ENCODE results near the gene P2RY6.

DNA sequence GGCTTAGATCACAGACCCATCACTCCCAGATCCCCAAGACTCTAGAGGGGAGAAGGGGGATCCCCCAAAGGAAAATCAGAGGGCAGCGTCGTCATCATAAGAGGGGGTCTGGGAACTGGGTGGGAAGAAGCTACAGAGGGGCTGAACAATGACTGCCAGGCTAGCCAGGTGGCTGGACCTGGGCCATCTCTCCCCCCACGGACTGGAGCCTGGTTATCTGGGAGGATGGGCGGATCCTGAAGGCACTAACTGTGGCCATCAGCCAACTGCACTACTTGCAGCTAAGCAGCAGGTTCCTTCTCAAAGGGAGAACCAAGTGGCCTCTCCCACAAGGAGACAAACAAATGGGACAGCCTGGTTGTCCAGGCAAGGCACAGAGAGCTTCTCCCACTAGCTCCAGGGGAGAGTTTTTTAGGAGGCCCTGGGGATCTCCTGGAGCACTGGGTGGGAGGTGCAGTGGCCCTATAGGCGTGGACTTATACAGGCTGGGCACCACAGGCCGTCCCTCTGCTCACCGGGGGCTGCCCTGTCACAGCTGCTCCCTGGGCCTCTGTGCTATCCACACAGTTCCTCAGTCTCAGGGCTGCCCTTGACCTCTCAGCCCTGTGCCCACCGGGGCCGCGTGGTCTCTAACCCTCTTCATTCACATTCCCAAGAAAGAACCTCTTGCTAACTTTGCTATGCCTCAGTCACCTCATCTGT is 15.4 kb downstream of the P2RY6 start:
- TF ChIP-seq, protein P1, sequence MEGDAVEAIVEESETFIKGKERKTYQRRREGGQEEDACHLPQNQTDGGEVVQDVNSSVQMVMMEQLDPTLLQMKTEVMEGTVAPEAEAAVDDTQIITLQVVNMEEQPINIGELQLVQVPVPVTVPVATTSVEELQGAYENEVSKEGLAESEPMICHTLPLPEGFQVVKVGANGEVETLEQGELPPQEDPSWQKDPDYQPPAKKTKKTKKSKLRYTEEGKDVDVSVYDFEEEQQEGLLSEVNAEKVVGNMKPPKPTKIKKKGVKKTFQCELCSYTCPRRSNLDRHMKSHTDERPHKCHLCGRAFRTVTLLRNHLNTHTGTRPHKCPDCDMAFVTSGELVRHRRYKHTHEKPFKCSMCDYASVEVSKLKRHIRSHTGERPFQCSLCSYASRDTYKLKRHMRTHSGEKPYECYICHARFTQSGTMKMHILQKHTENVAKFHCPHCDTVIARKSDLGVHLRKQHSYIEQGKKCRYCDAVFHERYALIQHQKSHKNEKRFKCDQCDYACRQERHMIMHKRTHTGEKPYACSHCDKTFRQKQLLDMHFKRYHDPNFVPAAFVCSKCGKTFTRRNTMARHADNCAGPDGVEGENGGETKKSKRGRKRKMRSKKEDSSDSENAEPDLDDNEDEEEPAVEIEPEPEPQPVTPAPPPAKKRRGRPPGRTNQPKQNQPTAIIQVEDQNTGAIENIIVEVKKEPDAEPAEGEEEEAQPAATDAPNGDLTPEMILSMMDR (IDR thresholded peaks at IDR 0.05; ENCODE audit: borderline replicate concordance, extremely low read depth, low read length, poor library complexity, severe bottlenecking) = no peak
- TF ChIP-seq EZH2 (IDR thresholded peaks at IDR 0.05; ENCODE audit: borderline replicate concordance, low read depth, low read length, severe bottlenecking) = no peak

Data from DND-41 (cell line).